Right lung (tissue), 5 donors: ENCODE data around the gene KIRREL2. TPM values are rescaled to one million over a fixed set of nuclear protein-coding genes. Genes with fewer than 3 reads are reported as not detected.
"Not testable (repeated sequence)": the region's sequence is repeated elsewhere in the genome, so short reads cannot be mapped to it uniquely, and the experiment has no call there.

Source experiments
- DNase-seq, 2 donors: peaks; one replicate each; pipeline ENCODE4 v3.0.0-alpha.2; 2013
- polyA plus RNA-seq, 5 donors: library from polyadenylated mRNA; unstranded; fragments of 120-200 nt; gene quantifications; one replicate each; pipeline versions ENCODE4 v1.2.1 to v1.2.3, GENCODE V29; 2013; ENCODE audit warnings: inconsistent platforms in 1 of 5, low replicate concordance in 1 of 5; ENCODE audit not compliant: insufficient read length in 5 of 5, insufficient read depth in 1 of 5

KIRREL2 gene
- polyA plus RNA-seq, 5 donors, result 1.1 to 4.3 (median 1.8) TPM

- DNase-seq, result no peak
Measured at GRCh38 chr19:35869327-35870123, 12.8 kb downstream of the KIRREL2 start.

GRCh38 chr19:35870124-35870736, 13.5 kb downstream of the KIRREL2 start:
- not testable (repeated sequence) for DNase-seq

GRCh38 chr19:35870798-35871197, 14.1 kb downstream of the KIRREL2 start:
- DNase-seq, result no peak

GRCh38 chr19:35871611-35872010, 14.9 kb downstream of the KIRREL2 start:
- DNase-seq, result no peak

- no peak for DNase-seq
Measured at GRCh38 chr19:35872180-35872579, 15.5 kb downstream of the KIRREL2 start.

GRCh38 chr19:35874392-35874930, 17.8 kb downstream of the KIRREL2 start:
- no peak for DNase-seq

DNA sequence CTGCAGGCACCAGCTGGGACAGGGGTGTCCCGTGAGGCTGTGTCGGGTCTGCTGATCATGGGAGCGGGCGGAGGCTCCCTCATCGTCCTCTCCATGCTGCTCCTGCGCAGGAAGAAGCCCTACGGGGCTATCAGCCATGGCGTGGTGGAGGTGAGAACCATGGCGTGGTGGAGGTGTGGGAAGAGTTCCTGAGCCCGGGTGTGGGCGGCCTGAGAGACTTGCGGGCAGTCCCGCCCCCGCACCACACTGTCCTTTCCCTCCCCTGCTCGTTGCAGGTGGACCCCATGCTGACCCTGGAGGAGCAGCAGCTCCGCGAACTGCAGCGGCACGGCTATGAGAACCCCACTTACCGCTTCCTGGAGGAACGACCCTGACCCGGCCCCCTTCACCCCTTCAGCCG, 22.4 kb downstream of the KIRREL2 start:
- DNase-seq, result no peak

DNA sequence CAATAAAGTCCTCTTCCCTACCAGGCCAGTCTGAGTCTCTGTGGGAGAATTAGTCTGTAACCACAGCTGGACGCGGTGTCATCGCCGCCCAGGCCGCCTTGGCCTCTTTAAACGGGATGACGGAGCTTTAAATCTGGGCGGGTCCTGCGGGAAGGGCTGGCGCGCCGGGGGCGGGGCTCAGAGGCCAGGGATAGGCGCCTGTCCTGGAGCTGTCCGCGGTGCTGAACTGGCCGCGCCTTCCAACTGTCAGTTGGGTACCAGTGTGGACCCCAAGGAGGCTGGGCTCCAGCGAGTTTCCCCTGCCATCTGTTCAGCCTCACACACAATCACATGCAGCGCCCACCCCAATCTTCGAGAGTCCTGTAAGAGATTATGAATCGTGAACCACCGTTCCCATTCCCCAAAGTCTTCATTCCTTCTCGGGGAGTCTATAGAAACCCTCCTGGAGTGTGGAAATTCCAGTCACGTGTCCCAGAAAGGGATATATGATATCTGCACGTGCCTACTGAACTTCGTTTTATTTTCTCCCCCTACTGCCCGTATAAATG, 23.1 kb downstream of the KIRREL2 start:
- peak; percentile 71 to 81 for DNase-seq

DNA sequence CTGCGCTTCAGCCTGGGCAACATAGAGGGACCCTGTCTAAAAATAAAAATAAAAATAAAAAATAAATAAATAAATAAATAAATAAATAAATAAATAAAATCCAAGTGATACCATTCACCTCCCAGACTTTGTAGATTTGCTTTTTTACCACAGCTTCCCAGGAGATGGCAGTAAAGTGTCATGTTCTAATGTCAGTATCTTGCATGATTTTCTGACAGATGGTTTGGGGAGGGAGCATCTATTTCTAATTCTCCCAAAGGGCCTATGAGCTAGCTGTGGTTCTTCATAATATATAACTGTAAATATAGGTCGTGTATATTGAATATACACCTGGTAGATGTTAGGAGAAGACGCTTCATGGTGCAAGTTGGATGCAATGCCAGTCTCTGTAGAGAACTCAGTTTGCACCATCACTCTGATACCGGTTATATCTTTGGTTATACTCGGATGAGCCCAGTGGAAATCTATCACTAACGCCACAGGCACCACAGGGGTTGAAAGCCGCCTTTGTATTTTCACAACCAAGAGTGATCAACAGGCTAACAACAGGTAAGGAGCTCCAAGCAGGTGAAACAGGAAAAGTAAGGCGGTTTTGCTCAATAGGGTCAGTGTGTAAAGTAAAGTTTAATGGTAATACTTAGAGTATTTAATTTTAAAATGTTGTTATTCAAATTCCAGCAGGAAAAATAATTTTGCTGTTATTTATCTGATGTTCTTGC, 25.6 kb downstream of the KIRREL2 start:
- DNase-seq, result peak; percentile 55 to 63

- DNase-seq, result no peak
Measured at GRCh38 chr19:35883882-35884281, 27.2 kb downstream of the KIRREL2 start.

GRCh38 chr19:35885225-35885738, 28.6 kb downstream of the KIRREL2 start:
- no peak for DNase-seq

- no peak for DNase-seq
Measured at GRCh38 chr19:35885904-35886303, 29.2 kb downstream of the KIRREL2 start.

DNA sequence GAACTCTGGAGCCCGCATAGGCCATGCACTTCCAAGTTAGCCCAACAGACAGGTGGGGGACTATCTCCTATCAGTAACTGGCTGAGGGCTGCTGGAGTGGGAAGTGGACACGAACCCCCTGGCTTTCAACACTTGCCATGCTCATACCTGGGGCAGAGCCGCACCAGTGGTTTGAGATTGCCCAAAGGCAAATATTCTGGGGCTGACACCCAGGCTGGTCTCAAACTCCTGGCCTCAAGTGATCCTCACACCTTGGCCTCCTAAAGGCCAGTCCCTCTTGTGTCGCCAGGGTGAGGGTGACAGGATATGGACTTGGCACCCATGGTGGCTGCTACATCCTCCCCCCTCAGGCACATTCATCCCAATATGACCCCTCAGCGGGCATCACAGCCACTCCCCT, 30.5 kb downstream of the KIRREL2 start:
- no peak for DNase-seq

- DNase-seq, result no peak
Measured at GRCh38 chr19:35888398-35888797, 31.7 kb downstream of the KIRREL2 start.

GRCh38 chr19:35889370-35890112, 32.8 kb downstream of the KIRREL2 start:
- no peak for DNase-seq

DNA sequence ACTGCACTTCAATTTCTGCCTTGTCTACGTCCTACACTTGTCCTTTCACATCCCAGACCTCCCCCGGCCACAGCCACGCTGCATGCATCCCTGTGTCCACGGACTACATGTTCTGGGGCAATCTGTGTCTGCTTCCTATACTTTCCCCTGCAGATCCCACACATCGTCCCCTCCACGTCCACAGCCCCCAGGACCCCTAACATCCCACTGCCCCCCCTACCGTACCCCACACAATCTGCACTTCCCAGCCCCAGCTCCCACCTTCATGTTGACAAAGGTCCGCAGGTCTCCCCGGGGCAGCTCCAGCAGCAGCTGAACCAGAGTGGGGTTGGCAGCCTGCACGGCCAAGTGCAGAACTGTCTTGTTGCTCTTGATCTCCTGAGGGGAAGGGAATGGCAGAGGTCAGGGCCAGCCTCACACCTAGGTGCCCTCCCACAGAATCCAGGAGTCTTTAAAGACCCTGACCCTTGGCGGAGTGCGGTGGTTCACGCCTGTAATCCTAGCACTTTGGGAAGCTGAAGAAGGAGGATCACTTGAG, 33.5 kb downstream of the KIRREL2 start:
- DNase-seq, result no peak

- DNase-seq, result not testable (repeated sequence)
Measured at GRCh38 chr19:35891819-35892218, 35.1 kb downstream of the KIRREL2 start.

GRCh38 chr19:35894342-35894741, 37.6 kb downstream of the KIRREL2 start:
- no peak for DNase-seq

GRCh38 chr19:35895911-35896642, 39.4 kb downstream of the KIRREL2 start:
- DNase-seq, result no peak

GRCh38 chr19:35896643-35897040, 39.9 kb downstream of the KIRREL2 start:
- no peak for DNase-seq
